Measurements from ENCODE around the gene ARHGAP18. TPM values are rescaled to one million over a fixed set of nuclear protein-coding genes. Genes with fewer than 3 reads are reported as not detected.
"Not testable (repeated sequence)": the region's sequence is repeated elsewhere in the genome, so short reads cannot be mapped to it uniquely, and the experiment has no call there.

The ARHGAP18 gene
- total RNA-seq, 5 donors from 2014 or later (not counting 1 experiment from before 2014, with no cell fraction given) = 3.6 to 4.3 (median 4.0) TPM

DNA sequence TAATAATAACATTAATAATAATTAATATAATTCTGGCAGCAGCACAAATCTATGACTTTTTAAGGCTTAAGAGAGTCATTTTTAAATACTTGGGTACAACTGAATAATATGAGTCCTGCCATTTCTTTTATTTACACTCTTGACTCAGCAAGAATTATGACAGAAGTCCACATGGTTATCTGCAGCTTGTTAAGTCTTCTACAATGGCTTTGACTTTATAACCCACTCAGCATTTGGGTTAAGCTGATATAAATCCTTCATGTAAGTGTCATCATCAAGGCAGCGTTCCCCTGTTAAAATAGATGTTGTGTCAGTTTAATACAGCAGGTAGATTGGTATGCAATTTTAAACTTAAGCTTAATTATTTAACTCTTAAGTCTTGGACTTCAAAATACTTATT is 131.7 kb downstream of the ARHGAP18 start:
- CTCF ChIA-PET = interaction anchor here in 1 of 2 donors (0.7 kb wide), 1 partner anchor 13 kb away, joined by 3 read pairs; no protein-coding TSS in a partner anchor

DNA sequence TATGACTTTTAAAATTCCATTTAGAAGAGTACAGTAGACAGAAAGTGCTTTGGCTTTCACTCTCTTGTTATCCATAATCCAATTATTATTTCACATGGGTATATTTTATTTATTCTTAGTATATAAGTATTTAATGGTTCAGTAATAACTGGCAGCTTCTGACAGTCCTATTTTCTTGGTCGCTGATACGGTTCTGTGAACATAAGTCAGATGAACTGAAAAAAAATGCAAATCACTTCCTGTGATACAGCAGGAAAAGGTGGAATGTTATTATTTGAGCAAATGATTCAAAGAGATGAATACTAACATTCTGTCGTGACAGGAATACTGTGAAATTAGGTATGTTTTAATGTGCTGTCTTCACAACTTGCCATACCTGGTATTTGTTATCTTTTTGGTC is 132.3 kb downstream of the ARHGAP18 start:
- WGBS (ENCODE audit: insufficient coverage) = 90% methylated on average over 3 of the region's 3 CpGs
- no peak overlapping the region for H3K27ac Mint-ChIP-seq
- ChIA-PET CTCF (interaction anchor here in 1 of 2 donors (0.7 to 1.1 kb wide), 2 partner anchors 20 to 1072 kb away, joined by 3 to 5 read pairs; no protein-coding TSS in a partner anchor), POLR2A (no interaction called here)
- peaks cover 0 to 3% (median 2%) of the 10 kb centered on the region in 3 donors for H3K9me3 Mint-ChIP-seq
- Histone ChIP-seq H3K27me3 (replicated peaks in 1 of 2; ENCODE audit: control insufficient read depth in 2 of 2, extremely low read depth in 1 of 2, insufficient read depth in 2 of 2, low read length in 1 of 2) (no peaks in the 10 kb centered on the region), H3K36me3 (ENCODE audit: control insufficient read depth in 2 of 2, extremely low read depth in 1 of 2, insufficient read depth in 1 of 2, low read length in 1 of 2) (no peaks in the 10 kb centered on the region), H3K27ac (ENCODE audit: low read length) (no peak overlapping the region), H3K4me3 (ENCODE audit: control insufficient read depth in 1 of 2, extremely low read depth in 1 of 2, low read length in 1 of 2) (no peak overlapping the region), H3K4me1 (ENCODE audit: control insufficient read depth in 1 of 2, extremely low read depth in 1 of 2, insufficient read depth in 2 of 2, low read length in 2 of 2) (no peaks in the 10 kb centered on the region), H3K9me3 (no peaks in the 10 kb centered on the region)
- no peak overlapping the region for H3K4me3 Mint-ChIP-seq
- H3K27me3 Mint-ChIP-seq = no peaks in the 10 kb centered on the region
- DNase-seq (no peak), ATAC-seq (replicated peaks in 1 of 4) (no peak)
- H3K4me1 Mint-ChIP-seq = peaks cover 5 to 10% (median 7%) of the 10 kb centered on the region in 3 donors
- no peaks in the 10 kb centered on the region for H3K36me3 Mint-ChIP-seq

More for the DNA sequence above, 131.7 kb downstream of the ARHGAP18 start:
- Histone ChIP-seq H3K4me1 (ENCODE audit: control insufficient read depth in 1 of 2, extremely low read depth in 1 of 2, insufficient read depth in 2 of 2, low read length in 2 of 2) (no peaks in the 10 kb centered on the region), H3K27me3 (replicated peaks in 1 of 2; ENCODE audit: control insufficient read depth in 2 of 2, extremely low read depth in 1 of 2, insufficient read depth in 2 of 2, low read length in 1 of 2) (no peaks in the 10 kb centered on the region), H3K36me3 (ENCODE audit: control insufficient read depth in 2 of 2, extremely low read depth in 1 of 2, insufficient read depth in 1 of 2, low read length in 1 of 2) (no peaks in the 10 kb centered on the region), H3K27ac (ENCODE audit: low read length) (no peak overlapping the region), H3K4me3 (ENCODE audit: control insufficient read depth in 1 of 2, extremely low read depth in 1 of 2, low read length in 1 of 2) (no peak overlapping the region), H3K9me3 (no peaks in the 10 kb centered on the region)
- ATAC-seq (replicated peaks in 1 of 4) = no peak
- no peak for DNase-seq
- Mint-ChIP-seq H3K27me3 (no peaks in the 10 kb centered on the region), H3K4me1 (peaks cover 5 to 10% (median 7%) of the 10 kb centered on the region in 3 donors), H3K27ac (no peak overlapping the region), H3K9me3 (peaks cover 0 to 3% (median 2%) of the 10 kb centered on the region in 3 donors), H3K4me3 (no peak overlapping the region), H3K36me3 (no peaks in the 10 kb centered on the region)
- WGBS (ENCODE audit: insufficient coverage) = no CpG with 5 or more reads among the region's 1 CpG
- POLR2A ChIA-PET = interaction anchor here (0.6 to 0.7 kb wide), 2 partner anchors 90 to 479 kb away, joined by 5 to 12 read pairs; no protein-coding TSS in a partner anchor

DNA sequence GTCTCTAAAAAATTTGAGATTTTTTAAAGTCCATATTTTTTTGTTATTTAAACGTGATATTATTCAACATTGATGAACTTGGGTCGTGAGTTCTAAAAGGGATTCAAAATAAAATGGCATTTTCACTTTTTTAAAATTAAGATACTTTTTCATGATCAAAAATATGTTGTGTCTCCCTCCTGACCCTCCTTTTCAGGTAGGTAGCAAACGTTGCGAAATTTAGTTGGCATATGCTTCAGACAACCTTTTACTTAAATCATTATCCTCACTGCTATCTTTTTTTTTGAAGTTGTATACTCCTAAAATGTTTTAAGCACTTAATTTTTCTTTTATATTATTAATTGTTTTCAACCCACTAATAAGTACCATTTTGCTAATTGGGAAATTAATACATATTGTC is 133.5 kb downstream of the ARHGAP18 start:
- Histone ChIP-seq H3K27me3 (replicated peaks in 1 of 2; ENCODE audit: control insufficient read depth in 2 of 2, extremely low read depth in 1 of 2, insufficient read depth in 2 of 2, low read length in 1 of 2) (no peaks in the 10 kb centered on the region), H3K27ac (ENCODE audit: low read length) (no peak overlapping the region), H3K4me3 (ENCODE audit: control insufficient read depth in 1 of 2, extremely low read depth in 1 of 2, low read length in 1 of 2) (no peak overlapping the region), H3K4me1 (ENCODE audit: control insufficient read depth in 1 of 2, extremely low read depth in 1 of 2, insufficient read depth in 2 of 2, low read length in 2 of 2) (no peaks in the 10 kb centered on the region), H3K9me3 (no peaks in the 10 kb centered on the region), H3K36me3 (ENCODE audit: control insufficient read depth in 2 of 2, extremely low read depth in 1 of 2, insufficient read depth in 1 of 2, low read length in 1 of 2) (no peaks in the 10 kb centered on the region)
- WGBS (ENCODE audit: insufficient coverage) = no CpG with 5 or more reads among the region's 4 CpGs
- H3K4me3 Mint-ChIP-seq = no peak overlapping the region
- H3K4me1 Mint-ChIP-seq = peaks cover 5 to 10% (median 7%) of the 10 kb centered on the region in 3 donors
- no peaks in the 10 kb centered on the region for H3K27me3 Mint-ChIP-seq
- no peak overlapping the region for H3K27ac Mint-ChIP-seq
- ChIA-PET POLR2A (no interaction called here), CTCF (no interaction called here)
- H3K36me3 Mint-ChIP-seq = peaks cover 5% of the 10 kb centered on the region
- peaks cover 0 to 9% (median 2%) of the 10 kb centered on the region in 3 donors for H3K9me3 Mint-ChIP-seq
- ATAC-seq (replicated peaks in 1 of 4) (no peak), DNase-seq (no peak)

DNA sequence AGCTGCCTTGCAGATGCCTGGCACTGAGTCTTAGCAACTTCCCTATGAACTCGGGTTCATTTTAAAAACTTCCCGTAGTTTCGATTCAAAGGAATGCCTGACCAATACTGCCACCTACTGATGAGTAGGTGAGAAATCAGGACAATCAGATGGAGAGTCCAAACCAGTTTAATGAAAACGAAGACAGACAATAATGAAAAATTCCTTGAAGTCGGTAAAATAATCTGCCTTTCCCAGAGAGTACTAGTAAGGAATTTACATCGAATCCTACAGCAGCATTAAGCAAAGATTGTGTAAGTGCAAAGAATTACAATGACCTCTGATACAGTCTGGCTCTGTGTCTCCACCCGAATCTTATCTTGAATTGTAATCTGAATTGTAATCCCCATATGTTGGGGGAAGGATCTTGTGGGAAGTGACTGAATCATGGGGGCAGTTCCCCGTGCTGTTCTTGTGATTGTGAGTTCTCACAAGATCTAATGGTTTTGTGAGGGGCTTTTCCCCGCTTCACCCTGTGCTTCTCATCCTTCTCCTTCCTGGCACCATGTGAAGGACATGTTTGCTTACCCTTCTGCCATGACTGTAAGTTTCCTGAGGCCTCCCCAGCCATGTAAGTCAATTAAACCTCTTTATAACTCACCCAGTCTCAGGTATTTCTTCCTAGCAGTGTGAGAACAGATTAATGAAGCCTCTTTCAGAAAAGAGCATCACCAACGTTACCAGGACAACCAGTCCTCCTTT is 134.4 kb downstream of the ARHGAP18 start:
- peak overlapping the region; percentile 37 to 57 (median 50) for H3K4me3 Mint-ChIP-seq
- Histone ChIP-seq H3K27ac (ENCODE audit: low read length) (no peak overlapping the region), H3K4me1 (ENCODE audit: control insufficient read depth in 1 of 2, extremely low read depth in 1 of 2, insufficient read depth in 2 of 2, low read length in 2 of 2) (no peaks in the 10 kb centered on the region), H3K4me3 (ENCODE audit: control insufficient read depth in 1 of 2, extremely low read depth in 1 of 2, low read length in 1 of 2) (peak overlapping the region in 1 of 2 donors; percentile 10), H3K27me3 (replicated peaks in 1 of 2; ENCODE audit: control insufficient read depth in 2 of 2, extremely low read depth in 1 of 2, insufficient read depth in 2 of 2, low read length in 1 of 2) (no peaks in the 10 kb centered on the region), H3K9me3 (no peaks in the 10 kb centered on the region), H3K36me3 (ENCODE audit: control insufficient read depth in 2 of 2, extremely low read depth in 1 of 2, insufficient read depth in 1 of 2, low read length in 1 of 2) (no peaks in the 10 kb centered on the region)
- H3K36me3 Mint-ChIP-seq = peaks cover 10% of the 10 kb centered on the region
- H3K9me3 Mint-ChIP-seq = peaks cover 0 to 16% (median 5%) of the 10 kb centered on the region in 3 donors
- H3K27ac Mint-ChIP-seq = no peak overlapping the region
- ChIA-PET POLR2A (interaction anchor here in 1 of 2 donors (0.6 kb wide), 1 partner anchor 188 kb away, joined by 7 read pairs; no protein-coding TSS in a partner anchor), CTCF (interaction anchor here (0.6 to 1.4 kb wide), 8 partner anchors 10 to 867 kb away, joined by 3 to 6 read pairs (median 5); no protein-coding TSS in a partner anchor)
- no peak for ATAC-seq (replicated peaks in 1 of 4)
- 80% methylated on average over 2 of the region's 10 CpGs for WGBS (ENCODE audit: insufficient coverage)
- H3K27me3 Mint-ChIP-seq = no peaks in the 10 kb centered on the region
- peaks cover 5 to 10% (median 7%) of the 10 kb centered on the region in 3 donors for H3K4me1 Mint-ChIP-seq
- DNase-seq = peak in 1 of 35 experiments; percentile 51

DNA sequence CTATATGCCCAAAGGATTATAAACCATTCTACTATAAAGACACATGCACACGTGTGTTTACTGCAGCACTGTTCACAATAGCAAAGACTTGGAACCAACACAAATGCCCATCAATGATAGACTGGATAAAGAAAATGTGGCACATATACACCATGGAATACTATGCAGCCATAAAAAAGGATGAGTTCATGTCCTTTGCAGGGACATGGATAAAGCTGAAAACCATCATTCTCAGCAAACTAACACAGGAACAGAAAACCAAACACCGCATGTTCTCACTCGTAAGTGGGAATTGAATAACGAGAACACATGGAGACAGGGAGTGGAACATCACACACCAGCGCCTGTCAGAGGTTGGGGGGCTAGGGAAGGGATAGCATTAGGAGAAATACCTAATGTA is 135.4 kb downstream of the ARHGAP18 start:
- 100% methylated on average over 3 of the region's 5 CpGs for WGBS (ENCODE audit: insufficient coverage)
- H3K36me3 ChIP-seq (ENCODE audit: control insufficient read depth in 2 of 2, extremely low read depth in 1 of 2, insufficient read depth in 1 of 2, low read length in 1 of 2); H3K27me3 Mint-ChIP-seq; H3K4me3 ChIP-seq (ENCODE audit: control insufficient read depth in 1 of 2, extremely low read depth in 1 of 2, low read length in 1 of 2); H3K4me1 ChIP-seq (ENCODE audit: control insufficient read depth in 1 of 2, extremely low read depth in 1 of 2, insufficient read depth in 2 of 2, low read length in 2 of 2); H3K27me3 ChIP-seq (replicated peaks in 1 of 2; ENCODE audit: control insufficient read depth in 2 of 2, extremely low read depth in 1 of 2, insufficient read depth in 2 of 2, low read length in 1 of 2); DNase-seq; H3K4me3 Mint-ChIP-seq; H3K27ac ChIP-seq (ENCODE audit: low read length); POLR2A ChIA-PET; H3K4me1 Mint-ChIP-seq; H3K27ac Mint-ChIP-seq; H3K9me3 ChIP-seq; ATAC-seq (replicated peaks in 1 of 4): not testable (repeated sequence)
- peaks cover 15% of the 10 kb centered on the region for H3K36me3 Mint-ChIP-seq
- CTCF ChIA-PET = interaction anchor here (0.5 to 1.4 kb wide), 5 partner anchors 9 to 1285 kb away, joined by 3 to 6 read pairs (median 6); no protein-coding TSS in a partner anchor
- peaks cover 5 to 22% (median 5%) of the 10 kb centered on the region in 3 donors for H3K9me3 Mint-ChIP-seq

DNA sequence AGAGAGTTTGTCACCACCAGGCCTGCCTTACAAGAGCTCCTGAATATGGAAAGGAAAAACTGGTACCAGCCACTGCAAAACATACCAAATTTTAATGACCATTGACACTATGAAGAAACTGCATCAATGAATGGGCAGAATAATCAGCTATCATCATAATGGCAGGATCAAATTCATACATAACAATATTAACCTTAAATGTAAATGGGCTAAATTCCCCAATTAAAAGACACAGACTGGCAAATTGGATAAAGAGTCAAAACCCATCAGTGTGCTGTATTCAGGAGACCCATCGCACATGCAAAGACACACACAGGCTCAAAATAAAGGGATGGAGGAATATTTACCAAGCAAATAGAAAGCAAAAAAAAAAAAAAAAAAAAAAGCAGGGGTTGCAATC is 139.0 kb downstream of the ARHGAP18 start:
- H3K4me1 ChIP-seq (ENCODE audit: control insufficient read depth in 1 of 2, extremely low read depth in 1 of 2, insufficient read depth in 2 of 2, low read length in 2 of 2); H3K27me3 ChIP-seq (replicated peaks in 1 of 2; ENCODE audit: control insufficient read depth in 2 of 2, extremely low read depth in 1 of 2, insufficient read depth in 2 of 2, low read length in 1 of 2); H3K4me1 Mint-ChIP-seq; H3K9me3 ChIP-seq; H3K27ac Mint-ChIP-seq; H3K4me3 Mint-ChIP-seq; H3K36me3 ChIP-seq (ENCODE audit: control insufficient read depth in 2 of 2, extremely low read depth in 1 of 2, insufficient read depth in 1 of 2, low read length in 1 of 2); H3K4me3 ChIP-seq (ENCODE audit: control insufficient read depth in 1 of 2, extremely low read depth in 1 of 2, low read length in 1 of 2); H3K27ac ChIP-seq (ENCODE audit: low read length); DNase-seq; POLR2A ChIA-PET; ATAC-seq (replicated peaks in 1 of 4); H3K27me3 Mint-ChIP-seq: not testable (repeated sequence)
- CTCF ChIA-PET = interaction anchor here (0.7 kb wide), 4 partner anchors 171 to 1046 kb away, joined by 3 to 8 read pairs (median 4); no protein-coding TSS in a partner anchor
- no CpG with 5 or more reads among the region's 1 CpG for WGBS (ENCODE audit: insufficient coverage)
- Mint-ChIP-seq H3K36me3 (peaks cover 15% of the 10 kb centered on the region), H3K9me3 (peaks cover 5 to 22% (median 5%) of the 10 kb centered on the region in 3 donors)
